ENCODE measurements around the gene NCKAP1. TPM values are rescaled to one million over a fixed set of nuclear protein-coding genes. Genes with fewer than 3 reads are reported as not detected.

NCKAP1 gene
- total and polyA plus RNA-seq, 10 of the 15 experiments (the other 5 are each of a cell fraction or from before 2014, with no cell fraction given): 0.11 to 1.5 (median 0.52) TPM

GRCh38 chr2:182890305-182890704, 148.0 kb downstream of the NCKAP1 start (continued):
- TF ChIP-seq MEF2B (IDR thresholded peaks at IDR 0.05; ENCODE audit: partially characterized antibody, poor library complexity, severe bottlenecking) (no peak), SKIL (IDR thresholded peaks at IDR 0.05; ENCODE audit: low read depth, poor library complexity, severe bottlenecking) (no peak), CBFB (IDR thresholded peaks at IDR 0.05; ENCODE audit: low read depth) (no peak)

GRCh38 chr2:182887753-182888415, 150.4 kb downstream of the NCKAP1 start:
- no peak overlapping the region for H3K9ac ChIP-seq (ENCODE audit: control insufficient read depth, insufficient read depth, low read length)
- CTCF ChIA-PET: no interaction called here
- no peaks in the 10 kb centered on the region for H4K20me1 ChIP-seq (ENCODE audit: control insufficient read depth, insufficient read depth)
- no peaks in the 10 kb centered on the region for H3K79me2 ChIP-seq (ENCODE audit: control insufficient read depth, insufficient read depth, low read length)
- H3K4me2 ChIP-seq (ENCODE audit: control insufficient read depth, insufficient read depth): no peak overlapping the region
- no peaks in the 10 kb centered on the region for H3K4me1 ChIP-seq (ENCODE audit: control insufficient read depth, insufficient read depth, low read length)
- DNase-seq (ENCODE audit: low read depth, low spot score) (no peak), ATAC-seq (0 out of 3 replicates have a peak, but pooled peaks have one; percentile 26), FAIRE-seq (no peak)
- TF ChIP-seq STAT3 (IDR thresholded peaks at IDR 0.05; ENCODE audit: low read depth, low read length): no peak
- no peak for TF ChIP-seq IKZF1 (conservative IDR thresholded peaks at IDR 0.05)
- no peak for TF ChIP-seq ZNF274 (IDR thresholded peaks at IDR 0.05; ENCODE audit: insufficient read depth, insufficient read length)
- no peak for TF ChIP-seq KAT2A (conservative IDR thresholded peaks at IDR 0.05; ENCODE audit: control insufficient read depth, low read depth, low read length)
- no peak for TF ChIP-seq ZNF217 (IDR thresholded peaks at IDR 0.05)
- TF ChIP-seq POLR2AphosphoS2 (IDR thresholded peaks at IDR 0.05; ENCODE audit: low read depth, low read length): no peak
- H3K4me3 ChIP-seq: no peak overlapping the region
- H3K36me3 ChIP-seq (ENCODE audit: control insufficient read depth in 2 of 2, insufficient read depth in 2 of 2, low read length in 1 of 2): no peaks in the 10 kb centered on the region
- BruUV-seq (replicated peaks): no TSS peak
- SMC1A ChIA-PET (ENCODE audit: uncharacterized antibody, unreplicated experiment): no interaction called here
- no peak overlapping the region for H2AFZ ChIP-seq (ENCODE audit: control insufficient read depth, low read depth, low read length)
- POLR2A ChIA-PET: no interaction called here
- intact Hi-C loops (cut with micrococcal nuclease; ENCODE audit: unreplicated experiment) (no loop called here), in situ Hi-C loops (cut with MboI) (no loop called here)
- H3K27me3 ChIP-seq (replicated peaks in 1 of 2; ENCODE audit: control insufficient read depth in 2 of 2, insufficient read depth in 2 of 2, low read length in 1 of 2): no peaks in the 10 kb centered on the region
- RAD21 ChIA-PET (ENCODE audit: unreplicated experiment): no interaction called here
- WGBS (ENCODE audit: insufficient coverage, insufficient replicate concordance, low lambda C conversion rate, missing lambda C conversion rate): 17% methylated on average over 4 of the region's 4 CpGs
- no peak overlapping the region for H3K27ac ChIP-seq (ENCODE audit: control insufficient read depth, insufficient read depth)
- H3K9me3 ChIP-seq (replicated peaks; ENCODE audit: control insufficient read depth, insufficient read depth, low read length): no peaks in the 10 kb centered on the region
